ENCODE results near the gene CEP350.

Gene CEP350, protein sequence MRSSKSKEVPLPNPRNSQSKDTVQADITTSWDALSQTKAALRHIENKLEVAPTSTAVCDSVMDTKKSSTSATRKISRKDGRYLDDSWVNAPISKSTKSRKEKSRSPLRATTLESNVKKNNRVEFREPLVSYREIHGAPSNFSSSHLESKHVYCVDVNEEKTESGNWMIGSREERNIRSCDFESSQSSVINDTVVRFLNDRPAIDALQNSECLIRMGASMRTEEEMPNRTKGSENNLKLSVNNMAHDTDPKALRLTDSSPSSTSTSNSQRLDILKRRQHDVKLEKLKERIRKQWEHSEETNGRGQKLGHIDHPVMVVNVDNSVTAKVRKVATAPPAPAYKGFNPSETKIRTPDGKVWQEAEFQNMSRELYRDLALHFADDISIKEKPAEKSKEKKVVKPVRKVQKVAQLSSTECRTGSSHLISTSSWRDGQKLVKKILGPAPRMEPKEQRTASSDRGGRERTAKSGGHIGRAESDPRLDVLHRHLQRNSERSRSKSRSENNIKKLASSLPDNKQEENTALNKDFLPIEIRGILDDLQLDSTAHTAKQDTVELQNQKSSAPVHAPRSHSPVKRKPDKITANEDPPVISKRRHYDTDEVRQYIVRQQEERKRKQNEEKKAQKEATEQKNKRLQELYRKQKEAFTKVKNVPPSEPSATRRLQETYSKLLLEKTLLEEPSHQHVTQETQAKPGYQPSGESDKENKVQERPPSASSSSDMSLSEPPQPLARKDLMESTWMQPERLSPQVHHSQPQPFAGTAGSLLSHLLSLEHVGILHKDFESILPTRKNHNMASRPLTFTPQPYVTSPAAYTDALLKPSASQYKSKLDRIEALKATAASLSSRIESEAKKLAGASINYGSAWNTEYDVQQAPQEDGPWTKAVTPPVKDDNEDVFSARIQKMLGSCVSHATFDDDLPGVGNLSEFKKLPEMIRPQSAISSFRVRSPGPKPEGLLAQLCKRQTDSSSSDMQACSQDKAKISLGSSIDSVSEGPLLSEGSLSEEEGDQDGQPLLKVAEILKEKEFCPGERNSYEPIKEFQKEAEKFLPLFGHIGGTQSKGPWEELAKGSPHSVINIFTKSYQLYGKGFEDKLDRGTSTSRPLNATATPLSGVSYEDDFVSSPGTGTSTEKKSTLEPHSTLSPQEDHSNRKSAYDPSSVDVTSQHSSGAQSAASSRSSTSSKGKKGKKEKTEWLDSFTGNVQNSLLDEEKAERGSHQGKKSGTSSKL (N-terminal part only)

DNA sequence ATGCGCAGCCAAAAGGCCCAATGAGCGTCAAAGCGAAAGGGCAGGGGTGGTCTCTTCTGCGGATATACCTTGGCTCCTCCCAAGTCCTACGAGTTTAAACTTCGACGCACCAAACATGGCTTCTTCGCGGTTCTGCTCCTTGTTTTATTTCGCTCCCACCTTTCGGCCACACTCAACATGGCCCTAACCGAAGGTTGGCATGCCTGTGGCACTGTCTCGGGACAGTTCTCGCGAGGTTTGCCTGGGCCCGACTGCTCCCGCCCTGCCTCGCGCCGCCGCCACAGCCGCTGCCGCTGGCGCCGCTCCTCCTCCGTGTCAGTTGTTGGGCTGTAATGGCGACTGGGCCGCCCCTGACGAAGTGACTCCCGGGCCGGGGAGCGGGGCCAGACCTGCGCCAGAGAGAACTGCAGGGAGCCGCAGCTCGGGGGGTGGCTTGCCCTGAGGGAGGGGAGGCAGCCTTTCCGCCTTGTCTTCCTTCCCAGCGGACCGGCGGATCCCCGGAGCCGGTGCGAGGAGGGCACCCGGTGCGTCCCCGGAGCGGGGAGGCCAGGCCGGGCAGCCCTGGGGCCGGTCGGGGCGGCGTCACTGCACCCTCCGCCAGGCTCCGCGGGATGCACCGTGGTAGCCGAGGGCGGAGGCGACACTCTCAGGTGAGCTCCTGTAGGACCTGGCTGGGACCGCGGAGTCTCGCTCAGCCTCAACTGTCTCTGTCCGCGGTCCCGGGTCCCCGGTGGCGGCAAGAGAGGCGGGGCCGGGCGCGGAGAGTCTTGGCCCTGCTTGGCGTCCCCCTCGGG, at the start of gene CEP350:
Gene CEP350, plus strand, starts transcription at position 318 of the 794 bp plus-strand sequence. CDS start 31,372 bp downstream, outside the sequence.
- peak; percentile 92 for DNase-seq

GRCh38 chr1:179910934-179911333, 43.7 kb upstream of the CEP350 start:
- no peak for DNase-seq

GRCh38 chr1:179911812-179912211, 42.8 kb upstream of the CEP350 start:
- no peak for DNase-seq

DNA sequence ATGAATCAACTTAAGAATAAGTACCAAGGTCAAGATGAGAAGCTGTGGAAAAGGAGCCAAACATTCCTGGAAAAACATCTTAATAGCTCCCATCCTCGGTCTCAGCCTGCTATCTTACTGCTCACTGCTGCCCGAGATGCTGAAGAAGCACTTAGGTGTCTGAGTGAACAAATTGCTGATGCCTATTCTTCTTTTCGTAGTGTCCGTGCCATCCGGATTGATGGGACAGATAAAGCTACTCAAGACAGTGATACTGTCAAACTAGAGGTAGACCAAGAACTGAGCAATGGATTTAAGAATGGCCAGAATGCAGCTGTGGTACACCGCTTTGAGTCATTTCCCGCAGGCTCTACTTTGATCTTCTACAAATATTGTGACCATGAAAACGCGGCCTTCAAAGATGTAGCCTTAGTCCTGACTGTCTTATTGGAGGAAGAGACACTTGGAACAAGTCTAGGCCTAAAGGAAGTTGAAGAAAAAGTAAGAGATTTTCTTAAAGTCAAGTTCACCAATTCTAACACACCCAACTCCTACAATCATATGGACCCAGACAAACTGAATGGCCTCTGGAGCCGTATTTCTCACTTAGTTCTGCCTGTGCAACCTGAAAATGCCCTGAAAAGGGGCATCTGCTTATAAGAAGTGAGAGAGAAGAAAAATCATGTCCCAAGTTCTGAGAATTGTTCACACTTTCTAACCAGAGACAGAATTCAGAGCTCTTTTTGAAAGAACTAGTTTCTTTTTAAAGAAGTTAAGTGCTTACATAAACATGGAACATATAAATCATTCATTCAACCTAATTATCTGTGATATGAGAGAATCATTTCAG, 36.8 kb upstream of the CEP350 start:
- DNase-seq: no peak

DNA sequence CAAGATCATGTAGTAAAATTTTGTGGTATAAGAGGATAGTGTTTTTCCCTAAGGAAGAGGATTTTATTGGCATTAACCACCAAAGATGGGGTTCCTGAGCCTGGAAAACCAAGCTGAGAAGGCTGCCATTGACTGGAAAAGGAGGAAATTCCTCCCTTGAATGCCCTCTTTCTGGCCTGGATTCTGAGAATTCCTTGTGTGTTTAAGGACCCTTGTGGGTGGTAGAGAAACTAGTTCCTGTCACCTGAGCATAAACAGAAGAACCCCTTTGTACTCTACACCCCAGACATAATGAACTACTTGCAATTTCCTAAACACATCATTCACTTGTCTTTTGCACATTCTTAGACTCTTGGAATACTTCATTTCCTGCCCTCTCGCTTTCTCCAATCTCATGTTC, 33.1 kb upstream of the CEP350 start:
- no peak for DNase-seq

- no peak for DNase-seq
Observed at GRCh38 chr1:179921981-179922872, 32.4 kb upstream of the CEP350 start.

DNA sequence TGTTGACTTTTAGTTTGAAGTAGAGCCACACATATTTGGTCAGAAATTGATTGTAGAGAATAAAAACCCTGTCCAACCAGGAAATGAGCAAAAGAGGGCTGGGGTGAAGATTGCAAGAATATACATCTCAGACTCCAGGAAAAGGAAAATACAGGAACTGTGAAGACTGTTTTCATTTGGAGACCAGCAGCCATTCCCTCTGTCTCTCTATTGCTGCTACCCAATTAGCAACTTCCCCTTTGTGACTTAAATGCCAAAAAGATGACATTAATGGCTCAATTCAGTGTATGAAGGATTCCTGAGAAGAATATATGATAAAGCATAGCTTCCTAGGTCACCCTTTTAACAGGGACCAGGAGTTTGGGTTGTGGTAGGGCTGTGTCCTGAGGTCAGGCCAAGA, 31.6 kb upstream of the CEP350 start:
- no peak for DNase-seq

GRCh38 chr1:179924268-179924667, 30.3 kb upstream of the CEP350 start:
- no peak for DNase-seq

GRCh38 chr1:179925302-179925701, 29.3 kb upstream of the CEP350 start:
- no peak for DNase-seq

DNA sequence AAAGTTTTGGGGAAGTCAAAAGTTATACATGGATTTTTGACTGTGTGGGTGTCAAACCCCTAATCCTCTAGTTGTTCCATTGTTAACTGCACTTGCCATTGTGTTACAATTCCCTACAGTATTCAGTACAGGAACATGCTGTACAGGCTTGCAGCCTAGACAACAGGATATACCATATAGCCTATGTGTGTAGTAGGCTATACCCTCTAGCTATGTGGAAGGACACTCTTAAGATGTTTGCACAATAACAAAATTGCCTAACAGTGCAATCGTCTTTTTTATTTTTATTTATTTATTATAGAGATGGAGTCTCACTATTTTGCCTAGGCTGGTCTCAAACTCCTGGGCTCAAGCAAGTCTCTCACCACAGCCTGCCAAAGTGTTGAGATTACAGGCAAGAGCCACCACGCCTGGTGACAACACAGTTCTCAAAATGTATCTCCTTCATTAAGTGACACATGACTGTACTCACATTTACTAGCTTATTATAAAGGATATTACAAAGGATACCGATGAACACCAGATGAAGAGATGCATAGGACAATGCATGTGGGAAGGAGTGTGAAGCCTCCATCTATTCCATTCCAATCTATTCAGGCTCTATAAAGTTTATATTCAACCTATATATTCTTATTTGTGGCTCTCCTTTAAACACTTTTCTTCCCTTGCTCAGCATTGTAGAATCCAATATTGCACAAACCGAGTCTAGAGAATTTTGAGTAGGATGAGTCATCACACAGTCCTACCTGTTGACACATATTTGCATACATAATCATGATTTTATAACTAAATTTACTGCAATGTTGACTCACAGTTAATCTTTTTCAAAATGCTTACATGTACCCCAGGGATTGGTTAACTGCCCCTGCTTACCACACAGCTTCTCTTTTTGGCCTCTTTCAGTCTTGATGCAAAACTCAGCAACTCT, 28.4 kb upstream of the CEP350 start:
- no peak for DNase-seq

DNA sequence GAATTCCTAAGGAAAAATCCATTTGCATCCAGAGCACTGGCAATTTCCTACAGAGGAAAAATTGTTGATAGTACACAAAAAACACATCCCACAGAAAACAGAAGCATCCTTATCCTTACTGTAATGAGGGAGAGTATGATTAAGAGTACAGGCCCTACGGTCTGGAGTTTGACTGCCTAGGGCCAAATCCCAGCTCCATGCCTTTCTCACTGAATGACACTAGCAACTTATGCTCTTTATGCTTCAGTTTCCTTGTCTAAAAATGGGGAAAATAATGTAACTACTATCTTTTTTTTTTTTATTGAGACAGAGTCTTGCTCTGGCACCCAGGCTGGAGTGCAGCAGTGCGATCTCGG, 27.8 kb upstream of the CEP350 start:
- DNase-seq: no peak

DNA sequence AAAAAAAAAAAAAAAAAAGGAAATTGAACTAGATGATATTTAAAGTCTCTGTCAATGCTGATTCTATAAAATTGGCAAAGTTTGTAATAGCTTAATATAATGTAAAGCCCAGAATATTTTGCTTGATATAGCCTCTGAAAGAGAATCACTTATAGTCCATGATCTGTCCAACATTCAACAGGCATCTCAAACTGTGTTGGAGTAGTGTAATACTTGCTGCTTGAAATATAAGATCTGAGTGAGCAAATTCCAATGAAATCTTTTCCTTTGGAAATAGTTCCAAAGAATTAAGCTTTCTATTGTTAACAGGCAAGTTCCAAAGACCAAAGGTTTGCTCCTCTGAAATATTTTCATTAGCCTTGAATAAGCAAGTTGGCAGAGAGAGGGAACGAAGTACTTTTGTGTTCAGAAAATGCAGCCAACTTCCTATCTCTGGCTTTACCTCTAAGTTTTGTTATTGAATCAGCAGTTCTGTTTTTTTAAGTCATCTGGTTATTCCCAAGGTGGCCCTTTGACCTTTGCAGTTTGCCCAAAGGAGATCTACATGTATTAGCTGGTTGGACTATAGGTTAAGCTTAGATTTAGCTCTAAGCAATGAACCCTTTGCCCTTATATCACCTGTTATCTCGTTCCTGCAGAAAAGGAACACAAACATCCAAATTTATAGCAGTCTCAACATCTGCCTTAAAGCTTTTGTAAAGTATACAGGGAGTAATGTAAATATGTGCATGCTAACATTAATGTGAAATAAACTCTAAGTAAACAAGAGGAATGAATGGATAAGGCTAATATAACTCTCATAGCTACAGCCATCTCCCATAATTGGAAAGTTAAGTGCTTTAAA, 24.4 kb upstream of the CEP350 start:
- no peak for DNase-seq

- no peak for DNase-seq
Observed at GRCh38 chr1:179930867-179931266, 23.7 kb upstream of the CEP350 start.

DNA sequence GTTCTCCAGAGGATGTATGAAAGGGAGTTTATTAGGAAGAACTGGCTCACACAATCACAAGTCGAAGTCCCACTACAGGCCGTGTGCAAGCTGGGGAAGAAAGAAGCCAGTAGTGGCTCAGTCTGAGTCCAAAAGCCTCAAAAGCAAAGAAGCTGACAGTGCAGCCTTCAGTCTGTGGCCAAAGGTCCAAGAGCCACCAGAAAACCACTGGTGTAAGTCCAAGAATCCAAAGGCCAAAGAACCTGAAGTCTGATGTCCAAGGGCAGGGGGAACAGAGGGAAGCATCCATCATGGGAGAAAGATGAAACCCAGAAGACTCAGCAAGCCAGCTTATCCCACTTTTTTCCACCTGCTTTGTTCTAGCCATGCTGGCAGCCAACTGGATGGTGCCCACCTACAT, 21.4 kb upstream of the CEP350 start:
- no peak for DNase-seq

DNA sequence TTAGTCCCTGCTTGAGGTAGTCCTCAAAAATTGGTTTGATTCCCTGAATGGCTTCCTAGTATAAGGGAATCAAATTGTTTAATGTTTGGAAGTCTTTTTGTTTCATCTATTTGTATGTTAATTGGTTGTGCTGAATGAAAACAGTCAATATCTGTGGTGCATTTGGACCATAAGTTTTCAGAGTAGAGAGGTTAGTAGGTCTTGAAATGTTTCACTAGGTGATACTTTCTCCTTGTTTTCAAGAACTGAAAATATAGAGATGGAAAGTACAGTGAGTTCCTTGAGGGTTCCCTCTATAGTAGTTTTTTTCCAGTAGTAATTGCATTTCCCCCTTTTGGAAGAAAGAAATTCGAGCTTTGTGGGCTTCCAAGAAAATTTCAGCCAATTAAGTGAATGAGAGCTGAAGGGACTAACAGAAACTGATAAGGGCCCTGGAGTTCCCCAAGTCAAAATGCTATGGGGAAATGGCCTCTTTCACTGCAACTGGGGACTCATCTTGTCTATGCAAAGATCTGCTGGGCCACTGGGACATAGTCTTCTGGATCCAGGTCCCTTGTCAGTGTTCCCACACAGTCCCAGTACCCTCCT, 18.6 kb upstream of the CEP350 start:
- DNase-seq: no peak

- DNase-seq: no peak
Observed at GRCh38 chr1:179937668-179938254, 16.8 kb upstream of the CEP350 start.

- no peak for DNase-seq
Observed at GRCh38 chr1:179938752-179939151, 15.9 kb upstream of the CEP350 start.

- DNase-seq: no peak
Observed at GRCh38 chr1:179939941-179940340, 14.7 kb upstream of the CEP350 start.
